HG02938 (cell line): Measurements from ENCODE around the gene CABP7.

Experiments used
- ATAC-seq: cut with Tn5 transposase; IDR thresholded peaks from one replicate; pipeline ENCODE4 v1.9.1; 2021; ENCODE audit warnings: mild to moderate bottlenecking, moderate library complexity; ENCODE audit not compliant: unreplicated experiment

The CABP7 gene

DNA sequence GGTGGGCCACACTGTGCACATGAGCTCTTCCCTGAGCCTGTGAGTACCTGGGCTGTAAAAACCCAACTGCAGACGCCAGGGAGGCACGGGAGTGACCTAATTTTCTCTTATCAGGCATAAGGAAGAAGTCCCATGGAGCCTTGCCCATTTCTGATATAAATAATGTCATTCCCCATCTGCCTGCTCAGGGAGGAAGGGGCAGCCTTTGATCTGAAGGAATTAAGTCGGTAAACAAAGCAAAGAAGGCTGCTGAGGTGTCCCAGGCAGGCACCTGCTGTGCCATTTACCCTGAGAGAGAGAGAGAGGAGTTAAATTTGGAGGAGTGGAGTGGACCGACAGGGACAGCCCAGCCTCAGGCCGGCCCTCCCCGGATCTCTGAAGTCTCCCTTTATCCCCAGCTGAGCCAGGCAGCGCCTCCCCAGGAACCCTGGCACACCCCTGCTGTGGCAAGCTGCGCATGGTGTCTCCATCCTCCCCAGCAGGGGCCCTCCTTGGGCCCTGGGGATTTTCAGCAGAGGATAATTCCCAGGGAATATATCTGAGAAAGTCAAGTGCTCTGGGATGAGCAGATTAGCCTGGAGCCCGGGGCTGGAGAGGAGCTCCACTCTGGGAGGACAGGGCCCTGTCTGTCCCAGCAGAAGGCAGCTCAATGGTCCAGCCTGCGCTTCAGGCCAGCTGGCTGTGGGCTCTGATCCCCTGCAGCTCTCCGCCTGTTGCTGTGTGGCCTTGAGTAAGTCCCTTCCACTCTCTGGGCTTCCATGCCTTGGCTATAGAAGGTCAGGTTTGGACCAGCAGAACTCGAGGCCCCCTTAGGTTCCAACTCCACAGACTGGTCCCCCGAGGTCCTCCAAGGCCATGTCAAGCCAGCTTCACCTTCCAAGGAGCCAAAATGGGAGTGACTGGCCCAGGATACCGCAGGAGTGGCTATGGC, 17.5 kb upstream of the CABP7 start:
- no peak for ATAC-seq

DNA sequence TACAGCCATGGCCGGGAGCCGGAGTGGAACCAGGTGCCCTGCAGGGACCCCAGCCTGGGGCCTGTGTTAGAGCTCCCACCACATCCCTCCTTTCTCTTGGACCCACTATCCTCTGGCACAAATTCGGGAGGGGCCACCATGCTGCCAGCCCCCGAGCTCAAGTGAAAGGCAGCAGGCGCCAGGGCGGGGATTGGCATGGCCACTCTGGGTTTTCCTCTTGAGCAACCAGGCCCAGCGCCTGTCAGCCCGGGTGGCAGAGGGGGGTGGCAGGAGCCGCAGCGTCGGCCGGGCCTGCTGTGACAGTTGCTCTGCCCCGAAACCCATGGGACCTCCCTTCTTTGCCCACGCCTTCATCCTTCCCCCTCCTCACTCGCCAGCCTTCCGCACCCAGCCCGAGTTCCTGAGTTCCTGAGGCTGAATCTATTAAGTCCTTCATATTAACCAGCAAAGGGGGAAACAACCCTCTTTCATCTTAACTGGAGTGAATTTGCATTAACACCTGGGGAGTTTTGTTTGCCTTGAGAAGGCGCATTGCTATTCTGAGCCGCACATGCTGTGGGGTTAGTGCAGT, 16.8 kb upstream of the CABP7 start:
- ATAC-seq: no peak

DNA sequence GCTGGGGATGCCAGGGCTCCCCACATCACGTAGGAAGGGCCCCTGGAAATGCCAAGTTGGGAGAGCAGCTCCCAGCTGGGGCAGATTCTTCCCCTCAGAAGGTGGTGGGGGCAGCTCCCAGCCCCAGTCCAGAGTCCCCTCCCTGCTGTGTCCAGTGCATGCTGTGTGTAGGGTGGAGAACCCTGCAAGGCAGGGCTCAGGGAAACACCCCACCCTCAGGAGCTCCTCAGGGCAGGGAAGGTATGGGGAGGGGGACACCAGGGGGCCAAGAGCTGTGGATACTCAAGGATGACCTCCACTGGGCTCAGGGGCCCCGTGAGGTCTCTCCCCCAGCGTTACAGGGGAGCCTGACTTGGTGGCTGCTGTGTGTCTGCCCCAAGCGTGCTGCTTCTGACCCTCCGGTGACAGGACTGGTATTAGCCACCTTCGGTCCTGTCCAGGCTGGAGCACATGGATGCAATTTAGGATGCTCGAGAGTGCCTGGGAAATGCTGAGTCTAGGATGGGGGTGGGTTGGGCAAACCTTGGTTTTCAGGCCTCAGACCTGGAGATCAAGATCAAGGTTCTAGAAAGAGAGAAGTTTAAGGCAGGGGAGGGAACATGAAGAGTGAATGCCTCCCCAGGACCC, 16.1 kb upstream of the CABP7 start:
- ATAC-seq: no peak

DNA sequence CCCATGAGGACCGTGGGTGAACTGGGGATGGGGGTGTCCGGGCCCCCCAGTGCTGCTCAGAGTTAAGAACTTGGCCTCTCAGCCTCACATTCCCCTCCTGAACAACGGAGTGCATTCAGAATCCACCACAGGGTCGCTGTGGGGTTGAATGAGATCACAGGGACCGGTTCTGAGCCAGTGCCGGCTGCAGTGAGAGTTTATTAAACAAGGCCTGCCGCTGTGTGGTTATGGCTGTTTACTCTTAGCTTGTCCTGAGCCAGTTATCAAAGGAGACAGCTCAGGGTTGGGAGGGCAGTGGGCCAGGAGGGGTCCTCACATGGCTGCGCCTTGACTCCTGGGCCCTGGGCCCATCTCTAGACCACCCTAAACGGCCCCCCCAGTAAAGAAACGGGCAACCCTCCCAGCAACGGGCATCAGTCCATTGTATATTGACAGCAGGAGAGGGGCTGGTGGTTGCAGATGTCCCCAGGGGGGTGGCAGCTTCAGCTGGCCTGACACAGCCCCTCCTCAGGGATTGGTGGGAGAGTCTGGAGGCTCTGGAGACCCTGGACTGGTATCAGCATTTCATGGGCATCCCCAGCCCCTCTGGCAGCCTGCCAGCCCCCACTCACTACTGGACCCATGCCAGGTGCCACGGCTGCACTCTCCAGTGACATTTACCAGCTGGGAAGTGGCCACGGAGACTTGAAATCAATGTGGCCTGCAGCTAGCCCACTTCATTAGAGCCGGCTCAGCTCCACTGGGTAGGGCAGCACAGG, 15.1 kb upstream of the CABP7 start:
- ATAC-seq: no peak

DNA sequence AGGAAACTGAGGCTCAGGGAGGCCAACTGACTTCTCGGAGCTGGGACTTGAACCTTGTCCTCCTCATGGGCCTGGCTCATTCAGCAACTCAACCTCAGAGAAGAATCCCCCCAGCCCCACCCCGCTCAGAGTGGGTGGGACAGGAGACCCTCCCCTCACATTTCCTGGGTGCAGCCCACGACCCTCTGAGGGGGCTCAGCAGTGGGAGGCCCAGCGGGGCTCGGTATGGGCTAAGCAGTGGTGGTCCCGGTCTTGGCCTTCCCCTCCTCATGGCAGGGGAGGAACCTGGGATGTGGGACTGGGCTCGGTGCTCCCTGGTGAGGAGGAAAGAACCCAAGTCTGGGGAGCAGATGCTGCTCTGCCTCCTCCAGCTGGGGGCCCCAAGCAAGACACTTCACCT, 14.2 kb upstream of the CABP7 start:
- no peak for ATAC-seq

DNA sequence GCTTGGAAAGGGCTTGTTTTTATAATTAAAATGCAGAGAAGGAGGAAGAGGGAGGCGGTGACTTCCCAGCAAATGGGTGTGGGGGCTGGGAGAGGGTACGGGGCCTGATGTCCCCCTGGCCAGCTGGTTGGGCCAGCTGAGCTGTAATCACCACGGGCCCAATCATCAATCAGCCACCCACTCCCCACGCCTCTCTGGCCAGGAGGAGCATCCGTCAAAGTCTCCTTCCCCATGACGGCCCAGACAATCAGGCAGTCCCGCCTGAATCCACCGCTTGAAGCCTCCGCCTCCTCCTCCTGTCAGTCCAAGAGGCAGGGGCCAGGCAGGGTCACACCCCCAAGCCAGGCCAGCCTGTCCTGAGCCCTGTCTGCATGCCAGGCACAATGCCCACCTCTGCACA, 13.3 kb upstream of the CABP7 start:
- no peak for ATAC-seq

DNA sequence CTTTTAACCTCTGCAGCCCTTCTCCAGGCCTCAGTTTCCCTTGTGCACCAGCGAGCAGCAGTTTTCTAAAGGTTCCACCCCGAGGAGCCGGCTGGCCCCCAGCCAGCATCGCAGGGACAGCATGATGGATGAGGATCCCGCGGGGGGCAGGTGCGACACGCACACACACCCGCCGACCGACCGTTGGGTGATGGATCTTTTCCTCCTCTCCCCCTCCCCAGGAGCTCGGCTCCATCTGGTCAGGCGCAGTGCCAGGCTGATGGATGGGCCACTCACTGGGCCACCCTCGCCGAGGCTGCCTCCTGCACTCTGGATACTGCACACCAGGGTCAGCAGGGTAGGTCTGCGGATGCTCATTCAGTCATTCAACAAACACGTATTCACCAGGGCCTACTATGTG, 12.8 kb upstream of the CABP7 start:
- ATAC-seq: no peak

DNA sequence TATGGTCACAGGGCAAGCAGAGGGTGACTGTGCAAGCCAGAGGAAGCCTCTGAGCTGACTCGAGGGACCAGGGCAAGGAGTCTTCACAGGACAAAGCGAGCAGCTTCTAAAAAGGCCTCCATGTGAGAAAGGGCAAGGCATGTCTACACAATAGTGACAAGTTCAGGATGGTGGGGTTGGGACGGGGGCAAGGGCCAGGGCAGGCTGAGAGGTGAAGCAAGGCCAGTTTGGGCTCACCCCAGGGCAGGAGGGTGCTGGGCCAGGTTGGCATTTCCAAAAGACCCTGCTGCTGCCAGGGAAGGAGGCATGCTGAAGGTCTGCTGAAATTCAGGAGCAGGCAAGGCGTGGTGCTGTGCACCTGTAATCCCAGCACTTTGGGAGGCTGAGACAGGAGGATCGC, 12.3 kb upstream of the CABP7 start:
- no peak for ATAC-seq

DNA sequence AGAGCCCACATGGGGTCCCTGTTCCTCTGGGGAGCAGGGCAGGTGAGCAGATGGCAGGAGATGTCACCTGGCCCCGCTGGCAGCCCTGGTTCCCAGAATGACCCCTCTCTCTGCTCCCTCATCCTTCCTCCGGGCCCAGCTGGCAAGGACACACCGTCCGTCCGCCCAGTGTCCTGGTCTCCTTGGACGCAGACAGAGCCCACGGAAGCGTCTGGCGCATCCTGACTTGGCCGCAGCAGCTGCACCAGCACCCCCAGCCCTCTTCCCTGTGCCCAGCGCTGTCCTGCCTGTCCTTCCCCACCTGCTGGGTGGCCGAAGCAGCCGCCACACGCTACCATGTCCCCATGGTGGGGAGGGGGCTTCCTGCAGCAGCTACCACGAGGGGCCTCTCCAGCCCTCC, 9.6 kb upstream of the CABP7 start:
- ATAC-seq: no peak

DNA sequence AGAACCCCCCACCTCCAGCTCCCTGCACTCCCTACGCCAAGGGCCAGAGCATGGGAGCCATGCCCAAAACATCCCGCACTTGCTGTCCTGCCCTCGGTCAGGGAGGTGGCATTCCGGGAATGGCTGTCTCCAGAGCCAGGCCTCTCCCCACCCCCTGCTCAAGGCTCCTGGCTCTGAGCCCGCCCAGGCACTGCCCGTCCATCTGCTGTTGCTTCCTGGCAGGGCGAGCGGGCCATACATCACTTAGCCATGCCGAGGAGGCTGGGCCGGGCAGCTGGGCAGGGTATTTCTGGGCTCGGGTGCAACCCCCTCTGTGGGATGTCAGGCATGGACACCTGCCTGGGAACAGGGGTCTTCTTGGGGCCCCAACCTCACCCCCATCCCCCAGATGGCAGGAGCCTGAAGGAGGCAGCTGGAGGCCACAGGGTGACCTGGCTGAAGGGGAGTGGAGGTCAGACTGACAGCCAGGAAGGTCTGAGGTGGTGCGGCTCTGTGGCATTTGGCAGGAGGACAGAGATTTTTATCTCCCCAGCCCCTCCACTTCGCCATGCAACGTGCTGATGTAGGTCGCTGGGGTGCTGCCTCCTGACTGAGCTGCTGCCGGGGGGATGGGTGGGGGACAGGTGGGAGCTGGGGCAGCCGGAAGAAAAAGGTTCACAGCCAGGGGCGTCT, 8.7 kb upstream of the CABP7 start:
- no peak for ATAC-seq

DNA sequence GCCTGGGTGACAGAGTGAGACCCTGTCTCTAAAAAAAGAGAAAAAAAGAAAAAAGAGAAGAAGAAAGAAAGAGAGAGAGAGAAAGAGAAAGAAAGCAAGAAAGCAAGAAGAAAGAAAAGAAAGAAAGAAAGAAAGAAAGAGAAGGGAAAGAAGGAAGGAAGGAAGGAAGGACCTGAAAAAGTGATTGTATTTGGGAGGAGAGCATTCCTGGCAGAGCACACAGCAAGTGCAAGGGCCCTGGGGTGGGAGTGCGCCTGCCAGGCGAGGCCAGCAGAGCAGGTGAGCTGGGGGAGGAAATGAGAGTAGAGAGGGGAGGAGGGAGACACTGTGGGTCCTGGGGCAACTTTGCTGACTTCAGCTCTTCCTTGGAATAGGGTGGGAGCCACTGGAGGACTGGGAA, 7.7 kb upstream of the CABP7 start:
- no peak for ATAC-seq

DNA sequence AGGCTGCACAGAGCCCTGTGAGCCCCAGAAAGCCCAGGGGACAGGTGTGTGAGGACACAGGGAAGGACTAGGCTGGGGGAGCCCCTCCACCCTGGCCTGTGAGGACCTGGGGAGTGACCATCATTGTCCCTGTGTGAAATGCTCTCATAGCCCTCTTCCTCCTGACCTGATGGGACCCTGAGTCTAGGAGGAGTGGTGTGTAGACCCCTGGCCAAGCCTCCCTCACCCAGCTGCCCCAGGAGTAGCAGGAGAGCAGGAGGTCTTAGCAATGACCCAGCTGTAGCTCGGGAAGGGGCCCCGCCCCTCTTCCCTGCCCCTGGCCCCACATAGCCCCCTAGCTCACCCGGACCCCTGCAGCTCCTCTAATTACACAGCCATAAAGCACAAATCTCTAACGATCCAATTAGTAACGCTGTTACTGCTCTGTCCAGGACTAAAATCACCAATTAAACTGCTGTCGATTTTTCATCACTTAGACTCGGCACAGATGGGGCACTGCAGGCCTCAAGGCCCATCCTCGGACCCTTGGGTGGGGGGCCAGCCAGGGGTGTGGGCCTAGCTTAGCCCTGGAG, 6.6 kb upstream of the CABP7 start:
- no peak for ATAC-seq

DNA sequence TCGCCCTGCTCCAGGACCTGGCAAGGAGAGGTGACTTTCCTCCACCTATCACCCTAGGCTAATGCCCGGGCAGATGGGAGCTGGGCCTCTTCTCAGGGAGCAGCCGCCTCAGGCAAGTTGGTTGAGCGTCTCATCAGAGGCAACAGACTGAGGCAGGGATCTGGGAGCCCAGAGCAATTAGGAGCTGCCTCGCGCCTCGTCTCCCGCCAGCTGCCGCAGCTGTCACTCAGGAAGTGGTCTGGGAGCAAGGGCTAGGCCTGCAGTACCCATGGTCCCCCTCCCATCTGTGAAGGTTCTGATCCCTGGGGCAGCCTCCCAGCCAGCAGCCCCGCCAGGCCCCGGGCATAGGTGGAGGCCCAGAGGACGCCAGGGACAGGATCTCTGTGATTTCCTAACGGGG, 4.6 kb upstream of the CABP7 start:
- no peak for ATAC-seq

DNA sequence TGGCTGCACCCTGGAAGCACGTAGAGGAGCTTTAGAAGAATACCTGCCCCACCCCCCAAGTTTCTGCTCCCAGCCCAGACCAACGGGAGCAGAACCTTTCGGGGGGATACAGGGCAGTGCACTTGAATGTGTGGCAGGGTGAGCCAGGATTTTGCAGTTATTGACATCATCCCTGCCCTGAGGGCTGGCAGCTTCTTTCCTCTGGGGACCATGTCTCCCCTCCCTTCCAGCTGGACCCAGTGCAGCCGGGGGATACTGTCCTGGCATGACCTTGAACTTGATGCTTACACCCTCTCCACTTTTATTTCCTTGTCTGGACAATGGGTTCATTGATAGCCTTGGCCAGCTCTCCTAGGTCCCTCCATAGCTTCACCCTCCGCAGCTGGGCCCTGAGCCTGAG, 4.1 kb upstream of the CABP7 start:
- ATAC-seq: no peak

DNA sequence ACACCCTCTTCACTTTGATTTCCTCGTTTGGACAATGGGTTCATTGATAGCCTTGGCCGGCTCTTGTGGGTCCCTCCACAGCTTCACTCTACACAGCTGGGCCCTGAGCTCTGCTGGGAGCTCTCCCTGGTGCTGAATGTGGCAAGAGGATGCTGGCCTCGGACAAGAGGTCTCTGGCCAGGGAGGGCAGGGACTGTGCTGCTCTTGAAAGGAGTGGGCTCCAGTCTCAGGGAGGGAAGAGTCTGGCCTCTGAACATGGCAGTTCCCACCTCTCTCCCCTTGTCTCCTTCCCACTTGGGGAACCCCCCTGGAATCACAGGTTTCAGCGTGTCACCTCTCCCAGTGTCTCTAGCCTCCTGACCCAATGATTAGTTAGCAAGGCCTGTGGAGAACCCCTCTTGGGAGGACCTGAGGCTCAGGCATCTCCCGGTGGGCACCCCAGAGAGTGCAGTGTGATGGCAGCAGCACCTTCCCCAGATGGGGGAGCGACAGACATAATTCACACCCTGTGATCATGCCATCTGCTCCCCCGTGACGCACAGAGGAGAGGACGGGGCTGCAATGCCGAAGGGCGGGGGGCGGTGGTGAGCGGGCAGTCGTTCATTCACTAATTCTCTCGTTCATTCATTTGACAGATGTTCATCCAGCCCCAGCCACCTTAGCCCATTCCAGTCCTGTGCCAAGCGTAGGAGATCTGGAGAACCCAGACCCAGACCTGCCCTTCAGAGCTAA, 2.8 kb upstream of the CABP7 start:
- ATAC-seq: no peak

DNA sequence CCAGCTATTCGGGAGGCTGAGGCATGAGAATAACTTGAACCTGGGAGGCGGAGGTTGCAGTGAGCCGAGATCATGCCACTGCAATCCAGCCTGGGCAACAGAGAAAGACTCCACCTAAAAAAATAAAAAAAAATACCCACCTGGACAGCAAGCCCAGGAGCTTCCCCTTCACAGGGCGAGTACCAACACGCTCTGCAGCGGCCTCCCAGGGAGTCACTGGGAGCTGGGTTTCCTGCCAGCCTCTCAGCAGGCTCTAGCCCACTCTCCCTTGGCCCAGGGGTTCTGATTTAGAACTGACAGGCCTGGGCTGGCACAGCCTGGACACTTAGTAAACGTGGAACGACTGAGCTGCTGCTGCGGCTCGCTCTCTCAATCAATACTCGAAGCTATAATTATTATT, 2.0 kb upstream of the CABP7 start:
- no peak for ATAC-seq

DNA sequence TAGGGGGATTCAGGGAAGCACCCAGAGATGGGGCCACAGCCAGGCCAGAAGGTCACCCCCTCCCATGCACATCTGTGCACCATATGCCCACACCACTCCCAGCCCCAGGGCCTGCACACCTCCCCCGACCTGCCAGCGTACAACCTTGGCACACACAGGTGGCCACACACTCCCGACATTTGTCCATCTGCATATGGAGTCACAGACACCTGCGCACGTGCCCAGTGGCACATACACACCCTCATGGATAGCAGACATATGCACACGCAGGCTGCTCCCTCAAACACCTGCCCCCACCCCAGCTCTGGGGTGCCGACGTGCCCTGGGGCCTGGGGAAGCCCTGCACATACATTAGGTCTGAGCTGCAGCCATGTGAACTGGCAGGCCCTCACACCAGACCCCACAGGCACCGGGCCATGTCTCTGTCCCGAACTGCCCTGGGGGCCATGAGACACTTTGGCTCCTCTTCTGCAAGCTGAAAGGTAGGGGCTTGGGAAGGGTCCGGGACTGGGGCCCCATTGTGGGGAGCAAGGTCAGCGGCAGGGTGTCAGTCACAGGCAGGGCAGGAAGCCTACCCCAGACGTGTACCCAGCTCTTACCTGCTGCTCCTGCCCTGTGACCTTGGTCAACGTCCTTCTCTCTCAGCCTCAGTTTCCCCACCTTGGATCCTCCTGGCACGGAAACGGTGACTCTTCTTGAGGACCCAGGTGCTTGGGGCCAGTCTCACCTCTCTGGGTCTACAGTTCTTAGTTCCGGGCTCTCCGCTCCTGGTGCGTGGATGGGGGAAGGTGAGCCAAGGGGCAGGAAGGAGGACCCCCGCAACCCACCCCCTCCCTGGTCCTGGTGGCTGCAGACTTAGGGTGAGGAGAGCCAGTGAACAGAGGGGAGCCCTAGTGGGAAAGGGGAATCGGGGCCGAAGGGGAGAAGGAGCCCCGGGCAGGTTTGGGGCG, 579 bp upstream of the CABP7 start:
- ATAC-seq: no peak

DNA sequence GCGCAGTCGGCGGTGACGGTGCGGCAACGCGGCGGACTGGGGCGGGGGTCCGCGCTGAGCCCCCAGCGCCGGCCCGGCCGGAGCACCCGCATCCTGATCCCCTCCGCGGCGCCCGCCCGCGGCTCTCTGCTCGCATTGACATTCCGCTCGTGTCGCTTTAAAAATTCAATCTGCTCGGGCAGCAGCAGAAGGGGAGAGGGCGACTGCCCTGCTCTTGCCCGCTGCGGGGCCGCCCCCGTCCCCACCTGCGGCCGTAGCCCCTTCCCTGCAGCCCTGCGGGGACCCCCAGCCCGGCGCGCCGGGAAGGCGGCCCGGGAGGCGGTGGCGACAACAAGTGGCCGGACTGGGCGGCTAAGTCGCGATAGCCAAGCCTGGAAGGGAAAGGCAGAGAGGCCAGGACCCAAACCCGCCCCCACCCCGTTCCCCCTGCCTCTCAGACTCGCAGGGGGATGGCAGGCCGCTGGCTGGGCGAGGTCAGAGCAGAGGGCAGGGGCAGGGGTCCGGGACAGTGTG, 1.1 kb downstream of the CABP7 start:
- no peak for ATAC-seq

DNA sequence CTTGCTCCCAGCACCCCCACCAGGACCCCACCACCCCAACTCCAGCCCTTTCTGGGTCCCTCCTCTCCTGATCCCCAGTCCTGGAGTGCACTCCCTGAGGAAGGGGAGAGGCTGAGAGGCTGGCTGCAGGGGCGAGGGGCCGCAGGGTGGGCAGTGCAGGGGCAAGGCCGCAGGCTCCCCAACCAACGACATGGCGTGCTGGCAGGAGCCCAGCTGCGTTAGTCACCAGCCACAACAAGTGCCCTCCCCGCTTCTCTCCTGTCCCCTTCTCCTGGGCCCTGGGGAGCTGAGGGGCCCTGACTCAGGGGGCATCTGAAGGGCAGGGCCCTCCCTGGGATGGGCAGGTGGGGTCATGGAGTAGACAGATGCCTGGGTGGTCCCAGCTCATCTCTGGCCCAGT, 2.3 kb downstream of the CABP7 start:
- ATAC-seq: no peak
